ENCODE results near the gene NPR2.

NPR2 gene

GRCh38 chr9:35791297-35791921 is at the start of gene NPR2:
NPR2 (plus strand) TSS chr9:35791591; CDS start chr9:35792409, 818 bp downstream.
- no peak for DNase-seq (ENCODE audit: low spot score)

GRCh38 chr9:35741740-35742139 is 49.7 kb upstream of the NPR2 start:
- DNase-seq (ENCODE audit: low spot score), result no peak

- no peak for DNase-seq (ENCODE audit: low spot score)
These were observed 47.9 kb upstream of the NPR2 start for GRCh38 chr9:35743452-35743851.

- DNase-seq (ENCODE audit: low spot score), result no peak
These were observed 47.4 kb upstream of the NPR2 start for GRCh38 chr9:35743880-35744518.

- DNase-seq (ENCODE audit: low spot score), result no peak
These were observed 45.8 kb upstream of the NPR2 start for GRCh38 chr9:35745569-35745968.

- no peak for DNase-seq (ENCODE audit: low spot score)
These were observed 44.8 kb upstream of the NPR2 start for GRCh38 chr9:35746583-35746982.

- DNase-seq (ENCODE audit: low spot score), result no peak
These were observed 43.0 kb upstream of the NPR2 start for GRCh38 chr9:35748242-35748857.

- peak; percentile 82 for DNase-seq (ENCODE audit: low spot score)
These were observed 42.4 kb upstream of the NPR2 start, which contains the start of the genes GBA2 and RGP1 for GRCh38 chr9:35748858-35749514. GBA2 (minus strand) TSS chr9:35749228; CDS start chr9:35748704, 524 bp downstream. RGP1 (plus strand) TSS chr9:35749287; CDS start chr9:35749756, 469 bp downstream.

- DNase-seq (ENCODE audit: low spot score), result peak; percentile 39
These were observed 41.7 kb upstream of the NPR2 start for GRCh38 chr9:35749515-35750255.

GRCh38 chr9:35750256-35750531 is 41.2 kb upstream of the NPR2 start:
- no peak for DNase-seq (ENCODE audit: low spot score)

- no peak for DNase-seq (ENCODE audit: low spot score)
These were observed 37.9 kb upstream of the NPR2 start for GRCh38 chr9:35753466-35753865.

GRCh38 chr9:35754264-35754663 is 37.1 kb upstream of the NPR2 start, which contains the start of gene MSMP:
MSMP (minus strand) TSS chr9:35754276; CDS start chr9:35754129, 147 bp downstream.
- no peak for DNase-seq (ENCODE audit: low spot score)

GRCh38 chr9:35755071-35755470 is 36.3 kb upstream of the NPR2 start:
- no peak for DNase-seq (ENCODE audit: low spot score)

- DNase-seq (ENCODE audit: low spot score), result peak; percentile 80
These were observed 34.8 kb upstream of the NPR2 start for GRCh38 chr9:35756275-35757225.

GRCh38 chr9:35757226-35757891 is 34.0 kb upstream of the NPR2 start:
- DNase-seq (ENCODE audit: low spot score), result peak; percentile 69

GRCh38 chr9:35757892-35758275 is 33.5 kb upstream of the NPR2 start:
- no peak for DNase-seq (ENCODE audit: low spot score)

GRCh38 chr9:35758475-35759050 is 32.8 kb upstream of the NPR2 start:
- DNase-seq (ENCODE audit: low spot score), result no peak

- DNase-seq (ENCODE audit: low spot score), result no peak
These were observed 31.6 kb upstream of the NPR2 start for GRCh38 chr9:35759795-35760194.

- no peak for DNase-seq (ENCODE audit: low spot score)
These were observed 30.7 kb upstream of the NPR2 start for GRCh38 chr9:35760651-35761050.

GRCh38 chr9:35763181-35763580 is 28.2 kb upstream of the NPR2 start:
- DNase-seq (ENCODE audit: low spot score), result no peak

Measured in SW480 (cell line).